Measurements from ENCODE around the gene CCT6B. TPM values are rescaled to one million over a fixed set of nuclear protein-coding genes. Genes with fewer than 3 reads are reported as not detected.

Gene CCT6B
- total and polyA plus RNA-seq, 2 of the 13 experiments (the other 11 are each of a cell fraction or from before 2014, with no cell fraction given), result 0.41 to 1.4 TPM

DNA sequence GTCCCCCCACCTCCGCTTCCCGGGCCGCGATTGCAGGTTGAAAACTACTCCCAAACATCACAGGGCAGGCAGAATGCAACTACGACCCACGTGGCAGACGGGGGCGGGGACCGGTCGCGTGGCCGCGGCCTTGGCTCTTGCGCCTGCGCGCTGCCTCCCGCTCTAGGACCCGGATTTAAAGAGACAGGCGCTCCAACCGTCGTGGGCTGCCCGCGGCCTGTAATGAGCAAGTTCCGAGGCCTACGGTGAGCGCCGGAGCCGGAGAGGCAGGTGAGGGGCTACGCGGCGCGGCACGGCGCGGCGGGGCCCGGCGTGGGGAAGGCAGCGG is 19.1 kb upstream of the CCT6B start, which contains the start of gene LIG3 (continued):
- TF ChIP-seq, protein P1, sequence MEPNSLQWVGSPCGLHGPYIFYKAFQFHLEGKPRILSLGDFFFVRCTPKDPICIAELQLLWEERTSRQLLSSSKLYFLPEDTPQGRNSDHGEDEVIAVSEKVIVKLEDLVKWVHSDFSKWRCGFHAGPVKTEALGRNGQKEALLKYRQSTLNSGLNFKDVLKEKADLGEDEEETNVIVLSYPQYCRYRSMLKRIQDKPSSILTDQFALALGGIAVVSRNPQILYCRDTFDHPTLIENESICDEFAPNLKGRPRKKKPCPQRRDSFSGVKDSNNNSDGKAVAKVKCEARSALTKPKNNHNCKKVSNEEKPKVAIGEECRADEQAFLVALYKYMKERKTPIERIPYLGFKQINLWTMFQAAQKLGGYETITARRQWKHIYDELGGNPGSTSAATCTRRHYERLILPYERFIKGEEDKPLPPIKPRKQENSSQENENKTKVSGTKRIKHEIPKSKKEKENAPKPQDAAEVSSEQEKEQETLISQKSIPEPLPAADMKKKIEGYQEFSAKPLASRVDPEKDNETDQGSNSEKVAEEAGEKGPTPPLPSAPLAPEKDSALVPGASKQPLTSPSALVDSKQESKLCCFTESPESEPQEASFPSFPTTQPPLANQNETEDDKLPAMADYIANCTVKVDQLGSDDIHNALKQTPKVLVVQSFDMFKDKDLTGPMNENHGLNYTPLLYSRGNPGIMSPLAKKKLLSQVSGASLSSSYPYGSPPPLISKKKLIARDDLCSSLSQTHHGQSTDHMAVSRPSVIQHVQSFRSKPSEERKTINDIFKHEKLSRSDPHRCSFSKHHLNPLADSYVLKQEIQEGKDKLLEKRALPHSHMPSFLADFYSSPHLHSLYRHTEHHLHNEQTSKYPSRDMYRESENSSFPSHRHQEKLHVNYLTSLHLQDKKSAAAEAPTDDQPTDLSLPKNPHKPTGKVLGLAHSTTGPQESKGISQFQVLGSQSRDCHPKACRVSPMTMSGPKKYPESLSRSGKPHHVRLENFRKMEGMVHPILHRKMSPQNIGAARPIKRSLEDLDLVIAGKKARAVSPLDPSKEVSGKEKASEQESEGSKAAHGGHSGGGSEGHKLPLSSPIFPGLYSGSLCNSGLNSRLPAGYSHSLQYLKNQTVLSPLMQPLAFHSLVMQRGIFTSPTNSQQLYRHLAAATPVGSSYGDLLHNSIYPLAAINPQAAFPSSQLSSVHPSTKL (CRISPR knock-in tag; IDR thresholded peaks at IDR 0.05), result peak; percentile 40; the same call in 1 of the 2 replicates
- no peak; the same call in 1 of the 2 replicates for TF ChIP-seq ZNF557 (CRISPR knock-in tag; IDR thresholded peaks at IDR 0.05)
- TF ChIP-seq ZFX (CRISPR knock-in tag; IDR thresholded peaks at IDR 0.05; ENCODE audit: low read depth), result peak; percentile 73; the same call in 1 of the 2 replicates
- TF ChIP-seq, protein P2, sequence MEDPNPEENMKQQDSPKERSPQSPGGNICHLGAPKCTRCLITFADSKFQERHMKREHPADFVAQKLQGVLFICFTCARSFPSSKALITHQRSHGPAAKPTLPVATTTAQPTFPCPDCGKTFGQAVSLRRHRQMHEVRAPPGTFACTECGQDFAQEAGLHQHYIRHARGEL (CRISPR knock-in tag; IDR thresholded peaks at IDR 0.05), result no peak
- no peak for TF ChIP-seq HOXA5 (CRISPR knock-in tag; IDR thresholded peaks at IDR 0.05)
- no peak for TF ChIP-seq MZF1 (CRISPR knock-in tag; IDR thresholded peaks at IDR 0.05; ENCODE audit: borderline replicate concordance)
- no peak for TF ChIP-seq STAT5B (CRISPR knock-in tag; IDR thresholded peaks at IDR 0.05)
- TF ChIP-seq, protein P3, sequence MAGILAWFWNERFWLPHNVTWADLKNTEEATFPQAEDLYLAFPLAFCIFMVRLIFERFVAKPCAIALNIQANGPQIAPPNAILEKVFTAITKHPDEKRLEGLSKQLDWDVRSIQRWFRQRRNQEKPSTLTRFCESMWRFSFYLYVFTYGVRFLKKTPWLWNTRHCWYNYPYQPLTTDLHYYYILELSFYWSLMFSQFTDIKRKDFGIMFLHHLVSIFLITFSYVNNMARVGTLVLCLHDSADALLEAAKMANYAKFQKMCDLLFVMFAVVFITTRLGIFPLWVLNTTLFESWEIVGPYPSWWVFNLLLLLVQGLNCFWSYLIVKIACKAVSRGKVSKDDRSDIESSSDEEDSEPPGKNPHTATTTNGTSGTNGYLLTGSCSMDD (CRISPR knock-in tag; IDR thresholded peaks at IDR 0.05), result no peak
- no peak for TF ChIP-seq AHR (CRISPR knock-in tag; IDR thresholded peaks at IDR 0.05)
- TF ChIP-seq SRF (IDR thresholded peaks at IDR 0.05; ENCODE audit: low read depth, low read length), result no peak
- peak; percentile 70 for TF ChIP-seq GATAD1 (CRISPR knock-in tag; IDR thresholded peaks at IDR 0.05)
- no peak for TF ChIP-seq MAF1 (CRISPR knock-in tag; IDR thresholded peaks at IDR 0.05; ENCODE audit: borderline replicate concordance)
- TF ChIP-seq ADNP (CRISPR knock-in tag; IDR thresholded peaks at IDR 0.05), result no peak
- TF ChIP-seq, protein P4, sequence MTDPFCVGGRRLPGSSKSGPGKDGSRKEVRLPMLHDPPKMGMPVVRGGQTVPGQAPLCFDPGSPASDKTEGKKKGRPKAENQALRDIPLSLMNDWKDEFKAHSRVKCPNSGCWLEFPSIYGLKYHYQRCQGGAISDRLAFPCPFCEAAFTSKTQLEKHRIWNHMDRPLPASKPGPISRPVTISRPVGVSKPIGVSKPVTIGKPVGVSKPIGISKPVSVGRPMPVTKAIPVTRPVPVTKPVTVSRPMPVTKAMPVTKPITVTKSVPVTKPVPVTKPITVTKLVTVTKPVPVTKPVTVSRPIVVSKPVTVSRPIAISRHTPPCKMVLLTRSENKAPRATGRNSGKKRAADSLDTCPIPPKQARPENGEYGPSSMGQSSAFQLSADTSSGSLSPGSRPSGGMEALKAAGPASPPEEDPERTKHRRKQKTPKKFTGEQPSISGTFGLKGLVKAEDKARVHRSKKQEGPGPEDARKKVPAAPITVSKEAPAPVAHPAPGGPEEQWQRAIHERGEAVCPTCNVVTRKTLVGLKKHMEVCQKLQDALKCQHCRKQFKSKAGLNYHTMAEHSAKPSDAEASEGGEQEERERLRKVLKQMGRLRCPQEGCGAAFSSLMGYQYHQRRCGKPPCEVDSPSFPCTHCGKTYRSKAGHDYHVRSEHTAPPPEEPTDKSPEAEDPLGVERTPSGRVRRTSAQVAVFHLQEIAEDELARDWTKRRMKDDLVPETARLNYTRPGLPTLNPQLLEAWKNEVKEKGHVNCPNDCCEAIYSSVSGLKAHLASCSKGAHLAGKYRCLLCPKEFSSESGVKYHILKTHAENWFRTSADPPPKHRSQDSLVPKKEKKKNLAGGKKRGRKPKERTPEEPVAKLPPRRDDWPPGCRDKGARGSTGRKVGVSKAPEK (CRISPR knock-in tag; IDR thresholded peaks at IDR 0.05; ENCODE audit: borderline replicate concordance), result no peak
- no peak for TF ChIP-seq SMARCC2 (IDR thresholded peaks at IDR 0.05)
- no peak for TF ChIP-seq SOX6 (IDR thresholded peaks at IDR 0.05)
- no peak for TF ChIP-seq SOX6 (CRISPR knock-in tag; IDR thresholded peaks at IDR 0.05)
- TF ChIP-seq XBP1 (CRISPR knock-in tag; IDR thresholded peaks at IDR 0.05), result no peak
- TF ChIP-seq, protein P5, sequence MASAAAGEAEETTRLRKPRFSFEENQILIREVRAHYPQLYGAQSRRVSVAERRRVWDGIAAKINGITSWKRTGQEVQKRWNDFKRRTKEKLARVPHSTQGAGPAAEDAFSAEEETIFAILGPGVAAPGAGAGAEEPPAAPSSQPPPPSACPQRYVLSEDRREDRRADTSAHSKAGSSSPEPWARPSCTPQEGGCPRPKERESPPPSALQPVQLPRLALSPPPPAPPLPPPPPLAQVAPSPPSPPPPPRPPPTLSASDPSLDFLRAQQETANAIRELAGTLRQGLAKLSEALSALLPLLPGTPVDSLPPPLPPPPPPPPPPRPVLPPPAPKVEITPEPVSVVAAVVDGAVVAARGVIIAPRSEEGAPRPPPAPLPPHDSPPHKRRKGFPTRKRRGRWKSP (CRISPR knock-in tag; IDR thresholded peaks at IDR 0.05), result no peak
- TF ChIP-seq FOXK1 (CRISPR knock-in tag; IDR thresholded peaks at IDR 0.05; ENCODE audit: borderline replicate concordance, low read depth), result peak; percentile 87; the same call in 1 of the 2 replicates
- TF ChIP-seq ZNF556 (CRISPR knock-in tag; IDR thresholded peaks at IDR 0.05; ENCODE audit: borderline replicate concordance), result no peak
